OCI-LY7 (cell line): ENCODE measurements around the gene TAB3.

Source experiments
- EZH2phosphoT487 ChIP-seq: fragments of 200-600 bp; sonication (generic); IDR thresholded peaks from 2 replicates; pipeline ENCODE4 v1.6.1; 2018; ENCODE audit warnings: low read depth, borderline replicate concordance, mild to moderate bottlenecking, mixed run types, antibody characterized with exemption, low read length, moderate library complexity, mixed read lengths
- TF ChIP-seq, protein P1 (sequence below): fragments of 200-600 bp; sonication (generic); conservative IDR thresholded peaks from 2 replicates; pipeline ENCODE4 v1.5.1; 2014; ENCODE audit warnings: mild to moderate bottlenecking, antibody characterized with exemption, low read length, moderate library complexity, mixed read lengths

DNA sequence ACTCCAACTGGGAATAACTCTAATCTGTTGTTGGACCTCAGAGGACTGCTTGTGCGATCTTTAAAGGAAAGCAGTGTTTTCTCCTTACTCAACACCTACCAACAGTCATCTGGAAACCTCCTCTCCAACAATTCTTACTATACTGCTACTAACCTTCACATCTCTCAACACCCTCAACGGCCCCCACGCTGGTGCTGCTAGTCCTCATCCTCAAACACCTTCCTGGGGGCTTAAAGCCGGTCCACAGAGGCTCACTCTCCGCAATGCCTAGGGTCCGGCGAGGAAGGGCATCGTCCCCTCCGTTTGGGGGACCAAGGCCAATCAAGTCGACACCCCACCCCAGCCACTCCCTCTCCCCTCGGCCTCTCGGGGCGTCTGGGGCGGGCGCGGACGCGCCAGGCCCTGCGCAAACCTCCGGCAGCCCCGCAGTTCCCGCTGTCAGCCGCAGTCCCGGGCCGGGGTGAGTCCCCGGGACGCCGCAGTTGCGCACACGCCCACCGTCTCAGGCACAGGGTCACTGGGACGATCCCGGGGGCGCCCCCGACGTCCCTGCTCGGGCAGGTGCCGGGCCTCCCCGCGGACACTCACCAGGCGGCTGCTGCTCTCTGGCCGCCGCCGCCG, 418 bp downstream of the TAB3 start:
- TF ChIP-seq, protein P1, sequence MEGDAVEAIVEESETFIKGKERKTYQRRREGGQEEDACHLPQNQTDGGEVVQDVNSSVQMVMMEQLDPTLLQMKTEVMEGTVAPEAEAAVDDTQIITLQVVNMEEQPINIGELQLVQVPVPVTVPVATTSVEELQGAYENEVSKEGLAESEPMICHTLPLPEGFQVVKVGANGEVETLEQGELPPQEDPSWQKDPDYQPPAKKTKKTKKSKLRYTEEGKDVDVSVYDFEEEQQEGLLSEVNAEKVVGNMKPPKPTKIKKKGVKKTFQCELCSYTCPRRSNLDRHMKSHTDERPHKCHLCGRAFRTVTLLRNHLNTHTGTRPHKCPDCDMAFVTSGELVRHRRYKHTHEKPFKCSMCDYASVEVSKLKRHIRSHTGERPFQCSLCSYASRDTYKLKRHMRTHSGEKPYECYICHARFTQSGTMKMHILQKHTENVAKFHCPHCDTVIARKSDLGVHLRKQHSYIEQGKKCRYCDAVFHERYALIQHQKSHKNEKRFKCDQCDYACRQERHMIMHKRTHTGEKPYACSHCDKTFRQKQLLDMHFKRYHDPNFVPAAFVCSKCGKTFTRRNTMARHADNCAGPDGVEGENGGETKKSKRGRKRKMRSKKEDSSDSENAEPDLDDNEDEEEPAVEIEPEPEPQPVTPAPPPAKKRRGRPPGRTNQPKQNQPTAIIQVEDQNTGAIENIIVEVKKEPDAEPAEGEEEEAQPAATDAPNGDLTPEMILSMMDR = no peak
- TF ChIP-seq EZH2phosphoT487 = no peak
